Right lung (tissue), 5 donors: ENCODE measurements around the gene CDON. TPM values are rescaled to one million over a fixed set of nuclear protein-coding genes. Genes with fewer than 3 reads are reported as not detected.

Experiments used
- DNase-seq, 2 donors: peaks; one replicate each; pipeline ENCODE4 v3.0.0-alpha.2; 2013
- polyA plus RNA-seq, 5 donors: library from polyadenylated mRNA; unstranded; fragments of 120-200 nt; gene quantifications; one replicate each; pipeline versions ENCODE4 v1.2.1 to v1.2.3, GENCODE V29; 2013; ENCODE audit warnings: inconsistent platforms in 1 of 5, low replicate concordance in 1 of 5; ENCODE audit not compliant: insufficient read length in 5 of 5, insufficient read depth in 1 of 5

The CDON gene
- polyA plus RNA-seq, 5 donors = 8.2 to 13.6 (median 10.4) TPM

DNA sequence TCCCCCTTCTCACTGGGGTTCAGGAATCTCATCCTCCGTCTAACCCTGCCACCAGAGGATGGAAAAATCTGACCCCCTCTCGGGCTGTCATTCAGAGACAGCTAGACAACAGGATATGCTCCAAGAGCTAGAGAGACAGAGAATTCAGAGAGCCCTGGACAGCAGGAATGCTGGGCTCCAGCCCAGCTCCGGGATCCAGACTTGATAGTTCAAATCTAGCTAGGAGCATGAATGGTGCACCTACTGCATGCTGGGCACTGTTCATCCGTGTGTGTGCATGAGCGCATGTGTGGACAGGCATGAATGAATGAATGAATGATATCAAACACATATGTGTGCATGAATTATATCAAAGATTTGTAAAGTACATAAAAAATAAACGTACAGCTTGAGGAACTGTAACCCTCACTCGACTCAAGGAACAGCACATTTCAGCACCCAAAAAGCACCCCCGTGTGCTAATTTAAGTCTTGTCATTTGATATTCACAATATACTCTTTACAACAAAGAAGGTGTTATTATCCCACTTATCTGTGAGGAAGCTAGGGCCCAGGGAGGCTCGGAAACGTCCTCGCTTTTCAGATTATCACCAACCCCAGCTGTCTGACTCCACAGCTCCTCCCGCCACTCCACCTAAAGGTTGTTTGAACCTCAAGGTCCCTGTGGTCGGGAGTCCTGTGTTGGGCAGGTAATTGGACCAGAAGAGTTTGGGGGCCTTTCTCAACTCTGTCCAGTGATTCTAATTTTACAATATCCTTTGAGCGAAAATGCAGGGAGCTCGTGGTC, 117.5 kb downstream of the CDON start:
- DNase-seq = no peak

DNA sequence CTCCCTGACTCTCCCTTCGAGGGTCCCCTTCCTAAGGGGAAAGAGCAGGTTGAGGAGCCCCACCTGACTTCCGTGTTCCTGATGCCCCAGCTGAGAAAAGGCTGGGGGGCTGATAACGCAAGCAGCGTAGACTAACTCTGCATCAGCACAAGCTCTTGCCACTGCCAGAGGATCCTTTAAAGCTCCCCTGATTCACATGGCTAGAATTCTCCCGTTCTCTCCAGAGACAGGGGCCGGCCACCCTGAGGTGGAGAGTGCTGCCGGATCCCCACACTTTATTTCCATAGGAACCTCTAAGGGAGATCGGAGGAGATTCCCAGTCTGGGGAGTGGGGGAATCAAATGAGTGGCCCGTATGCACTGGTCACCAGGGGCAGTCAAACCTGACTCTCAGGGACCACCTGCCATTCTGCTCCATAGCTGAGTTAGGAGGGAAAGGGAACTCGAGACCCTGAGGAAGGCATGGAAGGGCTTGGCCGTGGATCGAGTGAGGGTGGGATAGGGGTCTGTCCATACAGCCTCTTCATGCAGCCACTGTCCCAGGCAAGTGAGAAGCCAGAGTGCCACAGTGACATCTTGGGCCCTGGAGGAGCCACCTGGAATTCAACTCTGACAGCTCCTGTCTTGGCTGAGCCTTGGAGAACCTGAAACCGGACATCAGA, 118.2 kb downstream of the CDON start:
- no peak for DNase-seq

DNA sequence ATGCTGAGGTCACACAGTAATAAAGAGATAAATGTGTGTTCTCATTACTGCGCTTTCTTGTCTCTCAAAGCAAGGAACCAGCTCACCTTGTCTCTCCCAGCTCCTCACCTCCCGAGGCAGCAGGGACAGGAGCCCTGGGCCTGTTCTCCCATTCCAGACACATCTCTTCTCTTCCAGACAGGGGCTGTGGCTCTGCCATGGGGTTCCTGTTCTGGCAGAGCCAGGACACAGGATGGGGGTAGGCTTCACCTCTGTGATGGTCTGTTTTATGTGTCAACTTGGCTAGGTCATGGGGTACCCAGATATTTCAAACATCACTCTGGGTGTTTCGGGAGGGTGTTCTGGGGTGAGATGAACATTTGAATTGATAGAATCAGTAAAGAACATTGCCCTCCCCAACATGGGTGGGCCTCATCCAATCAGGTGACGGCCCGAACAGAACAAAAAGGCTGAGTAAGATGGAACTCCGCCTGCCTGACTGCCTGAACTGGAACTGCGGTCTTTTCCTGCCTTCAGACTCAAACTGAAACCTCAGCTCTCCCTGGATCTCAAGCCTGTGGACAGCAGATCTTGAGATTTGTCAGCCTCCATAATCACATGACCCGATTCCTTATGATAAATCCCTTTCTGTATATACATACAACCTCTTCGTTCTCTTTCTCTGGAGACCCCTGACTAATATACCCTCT, 118.9 kb downstream of the CDON start:
- DNase-seq = no peak

DNA sequence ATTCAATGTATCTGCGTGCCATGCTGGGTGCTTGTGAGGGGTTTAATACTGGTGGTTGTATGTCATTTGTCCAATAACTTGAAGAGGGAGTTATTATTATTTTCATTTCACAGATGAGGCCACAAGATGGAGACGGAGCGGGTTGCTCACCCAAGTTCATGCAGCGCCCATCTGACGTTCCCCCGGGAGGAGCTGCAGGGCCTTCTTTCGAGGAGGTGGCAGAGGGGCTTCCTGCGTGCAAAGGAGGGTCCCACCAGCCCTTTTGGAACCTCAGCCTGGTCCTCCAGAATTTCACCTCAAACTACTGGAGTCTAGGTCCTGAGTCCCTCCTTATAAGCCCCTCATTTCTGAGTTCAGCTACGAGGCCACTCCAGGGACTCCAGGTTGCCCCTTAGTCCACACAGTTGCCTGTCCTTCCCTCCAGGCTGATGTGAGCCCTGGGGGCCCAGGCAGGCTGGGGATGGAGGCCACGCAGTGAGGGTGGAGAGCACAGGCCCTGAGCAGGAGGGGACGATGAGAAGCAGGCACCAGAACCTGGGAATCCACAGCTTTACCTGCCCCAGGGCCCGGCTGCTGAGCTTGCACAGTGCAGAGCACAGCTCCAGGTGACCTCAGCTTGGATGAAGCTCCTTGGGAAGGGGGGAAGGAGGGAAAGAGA, 119.8 kb downstream of the CDON start:
- no peak for DNase-seq

DNA sequence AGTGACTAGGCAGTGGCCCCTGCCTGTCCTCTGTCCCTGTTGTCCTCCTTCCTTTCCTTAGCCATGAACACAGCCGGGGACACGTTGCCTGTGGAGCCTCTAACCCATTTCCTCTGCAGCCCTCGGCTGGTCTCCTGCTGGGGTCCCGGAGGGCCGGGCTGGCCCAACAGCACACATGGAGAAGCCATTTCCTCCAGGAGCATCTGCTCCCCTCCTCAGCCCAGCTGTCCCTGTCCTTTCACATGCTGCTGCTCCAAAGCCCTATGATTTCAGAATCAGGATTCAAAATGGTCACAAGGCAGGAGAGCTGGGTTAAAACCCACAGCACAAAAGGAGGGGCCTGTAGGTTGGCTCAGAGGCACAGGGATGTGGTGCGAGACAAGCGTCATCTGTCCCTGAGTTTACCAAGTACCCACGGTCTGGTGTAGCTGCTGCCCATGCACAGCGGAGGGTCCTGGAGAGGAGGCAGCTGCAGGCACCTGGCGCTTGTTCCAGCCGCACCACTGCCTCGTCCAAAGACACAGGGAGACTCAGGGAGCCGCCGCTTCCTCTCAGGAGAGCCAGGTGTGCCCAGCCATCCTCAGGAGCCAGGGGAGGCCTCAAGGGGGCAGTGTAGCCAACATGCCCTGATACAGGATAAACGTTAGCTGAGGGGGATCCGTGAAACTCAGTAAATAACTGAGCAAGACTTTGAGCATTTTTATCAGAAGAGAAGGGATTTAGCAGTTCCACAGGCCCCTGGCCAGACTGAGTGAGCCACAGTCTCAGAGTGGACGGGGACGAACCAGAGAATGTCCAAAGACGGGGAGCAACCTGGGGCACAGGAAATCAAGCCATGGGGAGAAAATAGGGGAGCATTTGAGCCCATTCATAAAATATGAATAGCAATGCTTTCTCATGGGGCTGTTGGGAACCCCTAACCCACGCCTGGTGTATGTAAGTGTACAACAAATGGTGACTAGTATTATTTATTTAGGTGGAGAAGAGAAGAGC, 120.8 kb downstream of the CDON start:
- no peak for DNase-seq

DNA sequence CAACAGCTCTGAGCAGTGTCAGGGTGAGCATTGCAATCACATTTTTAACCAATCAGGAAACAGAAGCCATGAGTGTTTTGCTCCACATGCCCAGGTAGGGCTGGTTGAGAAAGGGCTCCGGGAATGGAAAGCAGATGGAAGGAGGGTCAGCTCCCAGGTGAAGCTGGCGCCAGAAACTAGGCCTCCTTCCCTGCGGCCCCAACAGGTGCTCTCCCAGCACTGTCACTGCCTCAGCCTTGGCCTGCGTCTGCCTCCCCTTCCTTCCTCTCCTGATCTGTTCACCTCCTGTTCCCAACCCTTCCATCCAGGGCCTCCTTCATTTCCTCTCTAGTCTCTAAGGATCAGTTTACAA, 121.4 kb downstream of the CDON start:
- no peak for DNase-seq

DNA sequence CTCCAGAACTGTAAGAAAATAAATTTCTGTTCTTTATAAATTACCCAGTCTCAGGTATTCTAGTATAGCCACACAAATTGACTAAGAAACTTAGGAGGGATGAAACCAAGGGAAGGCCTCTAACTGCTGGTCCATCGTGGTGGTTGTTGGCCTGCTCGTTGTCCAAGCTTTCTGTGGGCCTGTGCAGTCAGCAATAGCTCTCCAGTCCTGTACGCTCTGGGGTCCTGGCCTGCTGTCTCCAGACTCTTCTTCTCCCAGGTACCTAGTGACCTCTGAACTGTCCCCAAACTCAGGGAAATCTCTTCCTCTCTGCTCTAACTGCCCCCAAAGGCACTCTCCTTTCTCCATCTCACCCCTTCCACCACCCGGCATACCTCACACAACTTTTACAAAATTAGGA, 122.5 kb downstream of the CDON start:
- DNase-seq = no peak

DNA sequence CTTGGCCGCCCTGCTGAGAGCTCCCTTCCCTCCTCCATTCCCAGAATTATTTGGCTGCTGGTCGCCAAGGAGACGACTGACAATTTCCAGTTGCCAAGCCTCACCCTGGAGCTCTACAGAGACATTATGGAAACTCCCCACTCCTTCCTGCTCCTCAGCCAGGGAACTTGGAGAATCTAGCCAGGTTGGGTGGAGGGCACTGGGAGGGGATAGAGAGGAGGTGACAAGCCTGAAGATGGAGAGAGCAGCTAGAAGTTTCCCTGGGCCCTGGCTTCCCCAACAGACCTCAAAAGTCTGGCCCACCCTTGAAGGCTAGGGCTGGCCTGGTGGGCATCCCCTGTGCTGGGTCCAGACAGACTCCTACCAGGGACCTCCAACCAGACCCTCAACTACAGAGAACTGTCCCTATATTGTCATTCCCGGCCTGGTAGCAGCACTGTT, 123.6 kb downstream of the CDON start:
- no peak for DNase-seq

DNA sequence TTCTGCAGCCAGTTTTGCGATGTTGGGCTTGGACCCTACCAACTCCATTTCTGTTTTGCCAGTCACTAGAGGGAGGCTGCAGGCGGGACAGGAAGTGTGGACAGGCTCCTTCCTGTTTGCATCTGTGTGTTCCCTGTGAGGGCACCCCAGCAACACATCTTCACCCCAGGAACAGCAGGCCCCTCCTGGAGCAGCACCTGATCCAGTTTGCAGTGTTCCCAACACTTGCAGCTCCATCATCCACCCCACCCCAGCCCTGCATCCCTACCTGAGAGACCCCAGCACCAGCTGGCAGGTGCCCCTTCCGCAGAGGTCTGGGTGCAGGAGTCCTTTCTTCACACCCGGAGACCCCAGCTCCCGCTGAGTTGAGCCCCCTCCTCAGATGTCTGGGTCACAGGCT, 124.2 kb downstream of the CDON start:
- DNase-seq = no peak

DNA sequence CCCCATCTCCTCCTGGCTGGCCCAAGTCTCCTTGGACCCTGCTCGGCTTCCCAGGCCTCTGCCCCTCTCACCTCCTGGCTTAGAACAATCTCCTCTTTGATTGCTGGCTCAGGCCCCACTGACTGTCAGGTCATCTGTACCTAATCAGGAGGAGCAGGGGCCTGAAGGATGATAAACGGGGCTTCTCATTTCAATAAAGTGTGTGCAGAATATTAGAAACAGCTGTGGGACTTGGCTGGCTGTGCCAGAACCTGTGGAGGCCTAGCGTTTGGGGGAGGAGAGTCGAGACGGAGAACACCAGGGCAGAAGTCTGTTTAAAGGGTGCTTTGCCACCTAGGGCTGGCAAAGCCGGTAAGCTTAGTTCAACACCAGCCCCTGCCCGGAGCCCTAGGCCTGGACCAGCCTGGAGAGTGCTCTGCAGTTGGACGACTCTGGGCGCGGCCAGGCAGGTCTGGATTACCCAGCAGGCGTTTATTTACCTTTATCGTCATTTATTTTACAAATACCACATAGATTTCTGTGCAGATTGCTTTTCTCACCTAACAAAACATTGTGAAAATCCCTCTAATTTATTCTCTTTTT, 127.0 kb downstream of the CDON start:
- DNase-seq = no peak

DNA sequence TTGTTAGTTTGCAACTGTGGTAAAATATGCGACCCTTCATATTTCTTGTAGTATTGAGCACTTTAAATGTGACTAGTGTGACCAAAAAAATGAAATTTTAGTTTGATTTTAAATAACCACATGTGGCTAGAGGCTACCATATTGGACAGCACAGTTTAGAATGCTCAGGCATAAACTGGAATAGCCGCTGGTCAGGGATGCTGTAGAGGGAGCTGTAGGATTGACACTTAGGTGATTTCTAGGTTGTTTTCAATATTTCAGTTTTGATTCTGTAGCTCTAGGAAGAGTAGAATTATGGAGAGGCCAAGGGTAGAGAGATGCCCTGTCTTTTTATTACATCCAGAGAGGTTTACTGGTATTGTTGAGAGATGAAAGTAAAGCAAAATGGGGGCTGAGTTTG, 127.6 kb downstream of the CDON start:
- DNase-seq = no peak

DNA sequence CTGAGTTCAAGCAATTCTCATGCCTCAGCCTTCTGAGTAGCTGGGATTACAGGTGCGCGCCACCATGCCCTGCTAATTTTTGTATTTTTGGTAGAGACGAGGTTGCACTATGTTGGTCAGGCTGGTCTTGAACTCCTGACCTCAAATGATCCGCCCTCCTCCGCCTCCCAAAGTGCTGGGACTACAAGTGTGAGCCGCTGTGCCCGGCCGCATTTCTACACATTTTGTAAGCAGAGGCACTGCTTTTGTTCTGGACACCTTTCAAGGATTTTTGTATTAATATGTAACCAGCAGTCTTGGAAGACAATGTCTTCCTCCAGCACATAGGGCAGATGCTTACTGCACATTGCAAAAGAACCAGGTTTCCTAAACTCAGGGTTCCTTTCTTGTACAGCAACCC, 128.2 kb downstream of the CDON start:
- no peak for DNase-seq

DNA sequence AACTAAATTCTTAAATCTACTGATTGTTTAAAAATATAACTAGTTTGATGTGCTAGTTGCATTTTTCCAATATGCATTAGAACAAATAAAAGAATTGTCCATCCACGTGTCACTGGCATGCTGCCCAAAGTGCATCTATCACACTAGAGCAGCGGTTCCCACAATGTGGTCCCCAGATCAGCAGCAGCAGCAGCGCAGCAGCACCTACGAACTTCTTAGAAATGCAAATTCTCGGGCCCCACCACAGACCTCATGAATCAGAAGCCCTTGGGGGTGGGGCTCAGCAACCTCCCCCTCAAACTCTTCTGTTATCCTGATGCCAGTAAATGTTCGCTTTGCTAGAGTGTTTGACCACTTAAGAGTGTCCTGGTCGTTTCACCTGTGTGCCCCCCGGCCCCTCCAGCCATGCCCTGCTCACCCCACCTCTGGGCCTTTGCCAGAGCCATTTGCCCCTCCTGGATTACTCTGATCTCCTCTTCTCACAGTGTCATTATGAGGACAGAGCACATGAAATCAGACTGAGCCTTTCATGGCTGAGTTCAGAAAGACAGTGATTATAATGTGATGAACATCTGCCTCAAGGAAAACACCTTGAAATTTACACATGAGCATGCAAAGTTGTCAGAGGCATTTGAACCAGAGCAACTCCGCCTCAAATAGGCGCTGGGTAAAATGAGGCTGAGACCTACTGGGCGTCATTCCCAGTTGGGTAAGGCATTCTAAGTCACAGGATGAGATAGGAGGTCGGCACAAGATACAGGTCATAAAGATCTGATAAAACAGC, 129.4 kb downstream of the CDON start:
- DNase-seq = no peak

DNA sequence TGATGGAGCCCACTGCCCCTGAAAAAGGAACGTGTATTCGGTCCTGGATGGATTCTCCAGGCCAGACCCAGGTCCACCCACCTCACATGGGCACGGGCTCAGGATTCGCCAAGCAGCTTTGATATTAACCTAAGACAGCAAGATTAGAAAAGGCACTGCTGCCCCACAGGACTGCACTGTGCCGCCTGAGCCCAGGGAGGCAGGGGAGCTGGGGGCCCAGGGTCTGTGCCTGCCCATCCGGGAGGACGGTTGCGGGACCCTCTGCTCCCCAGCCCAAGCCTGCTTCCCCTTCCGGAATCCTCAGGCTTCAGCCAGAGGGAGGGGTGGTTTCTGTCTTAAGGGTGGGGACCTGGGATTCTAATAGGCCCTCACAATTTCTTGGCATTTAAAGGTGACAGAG, 130.4 kb downstream of the CDON start:
- DNase-seq = no peak

DNA sequence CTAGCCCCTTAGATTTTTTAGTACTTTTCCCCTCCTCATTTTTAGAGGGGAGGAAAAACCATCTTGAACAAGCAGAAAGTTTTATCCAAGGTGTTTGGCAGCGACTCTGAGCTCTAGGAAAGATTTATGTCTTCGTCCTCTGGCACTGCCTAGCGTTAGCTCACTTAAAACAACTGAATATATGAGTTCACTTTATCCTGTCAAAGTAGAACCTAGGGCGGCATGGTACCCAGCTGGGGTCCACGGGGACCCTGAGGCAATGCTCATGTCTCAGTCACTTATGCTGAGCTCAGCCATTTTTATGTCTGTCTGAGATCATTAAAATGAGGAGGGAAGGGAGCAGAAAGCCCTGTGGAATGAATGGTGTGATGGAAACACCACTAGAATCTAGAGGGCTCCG, 131.0 kb downstream of the CDON start:
- DNase-seq = no peak

DNA sequence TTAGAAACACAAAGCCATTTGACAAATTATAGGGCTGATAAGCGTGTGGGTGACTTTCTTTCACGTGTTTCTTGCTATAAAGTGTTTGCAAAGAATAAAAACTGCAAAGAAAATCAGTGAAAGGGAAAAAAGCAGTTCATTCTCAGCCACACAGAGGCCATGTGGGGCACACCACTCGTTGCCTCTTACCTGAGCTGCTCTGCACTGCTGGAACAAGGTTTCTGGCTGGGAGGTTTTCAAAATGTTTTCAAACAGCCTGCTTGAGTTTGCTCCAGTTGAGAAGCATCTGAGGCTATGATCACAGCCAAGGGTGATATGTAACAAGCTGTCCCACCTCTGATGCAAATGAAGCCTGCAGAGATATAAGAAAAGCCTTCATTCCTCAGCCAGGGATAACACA, 131.6 kb downstream of the CDON start:
- DNase-seq = no peak

DNA sequence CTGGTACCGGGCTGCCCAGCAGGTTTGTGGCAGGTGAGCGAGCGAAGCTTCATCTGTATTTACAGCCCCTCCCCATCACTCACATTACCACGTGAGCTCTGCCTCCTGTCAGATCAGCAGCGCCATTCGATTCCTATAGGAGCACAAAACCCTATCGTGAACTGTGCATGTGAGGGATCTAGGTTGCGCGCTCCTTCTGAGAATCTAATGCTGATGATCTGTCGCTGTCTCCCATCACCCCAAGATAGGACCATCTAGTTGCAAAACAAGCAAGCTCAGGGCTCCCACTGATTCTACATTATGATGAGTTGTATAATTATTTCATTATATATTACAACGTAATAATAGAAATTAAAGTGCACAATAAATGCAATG, 132.6 kb downstream of the CDON start:
- no peak for DNase-seq

DNA sequence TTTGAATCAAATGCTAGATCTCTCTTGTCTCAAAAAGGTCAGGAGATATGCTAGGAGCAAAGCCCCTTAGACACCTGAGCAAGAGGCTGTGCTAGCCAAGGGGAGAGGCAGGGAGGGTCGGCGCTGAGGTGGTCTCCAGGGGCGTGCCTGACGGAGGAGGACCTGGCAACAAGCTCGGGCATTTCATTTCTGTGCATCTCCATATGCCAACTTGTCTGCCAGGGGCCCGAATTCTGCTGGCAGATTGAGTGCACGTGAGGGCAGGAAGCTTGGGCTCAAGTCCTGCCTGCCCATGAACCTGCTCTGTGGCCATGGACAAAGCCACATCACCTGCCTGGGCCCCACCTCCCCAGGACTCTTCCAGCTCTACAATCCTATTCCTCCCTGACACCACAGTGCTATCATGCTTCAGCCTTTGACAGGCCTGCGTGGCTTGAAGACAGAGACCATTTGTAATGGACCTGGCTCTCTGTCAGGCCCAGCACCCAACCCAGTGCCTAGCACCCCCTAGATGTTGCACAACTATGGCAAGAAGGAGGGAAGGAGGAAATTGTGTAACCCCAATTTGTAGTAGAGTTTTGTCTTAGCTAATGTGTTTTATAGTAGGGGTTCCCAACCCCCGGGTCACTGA, 133.1 kb downstream of the CDON start:
- DNase-seq = no peak

DNA sequence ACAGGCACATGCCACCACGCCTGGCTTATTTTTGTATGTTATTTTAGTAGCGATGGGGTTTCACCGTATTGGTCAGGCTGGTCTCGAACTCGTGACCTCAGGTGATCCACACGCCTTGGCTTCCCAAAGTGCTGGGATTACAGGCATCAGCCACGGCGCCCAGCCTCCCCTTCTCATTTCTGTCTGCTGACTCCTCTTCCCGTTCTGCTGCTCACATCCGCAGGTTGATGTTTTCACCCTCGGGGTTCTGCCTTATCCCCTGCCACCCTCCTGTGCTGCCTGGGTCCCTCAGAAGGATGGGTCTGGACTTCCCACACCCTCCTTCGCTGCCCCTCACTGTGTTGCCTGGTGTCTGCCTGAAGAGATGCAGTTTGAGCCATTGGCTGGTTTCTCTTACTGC, 136.0 kb downstream of the CDON start:
- no peak for DNase-seq

DNA sequence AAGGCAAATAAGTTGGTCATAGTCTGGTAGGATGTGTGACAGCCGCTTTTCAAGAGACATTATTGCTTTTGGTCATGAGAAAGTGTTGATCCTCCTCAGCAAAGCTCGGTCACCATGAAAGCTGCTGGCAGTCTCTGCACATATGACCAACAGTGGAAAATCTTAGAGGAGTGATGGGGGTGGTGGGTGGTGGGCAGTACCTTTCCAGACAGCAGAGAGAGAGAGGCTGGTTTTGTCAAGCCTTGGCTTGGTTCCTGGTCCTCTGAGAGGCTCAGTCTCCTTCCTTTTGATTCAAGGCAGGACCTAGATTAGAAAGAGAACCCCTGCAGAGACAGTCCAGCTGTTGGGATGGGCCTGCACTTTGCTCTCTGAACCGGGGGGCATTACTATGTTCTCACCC, 136.9 kb downstream of the CDON start:
- no peak for DNase-seq
